Neural cell (in vitro differentiated cells): ENCODE results near the gene LYSMD3. TPM values are rescaled to one million over a fixed set of nuclear protein-coding genes. Genes with fewer than 3 reads are reported as not detected.

Experiments used
- H2AFZ ChIP-seq: fragments of 200-600, 300-800 bp; sonication (generic), shearing (Covaris generic); 2 replicates; pipeline ENCODE4 v1.6.0; 2014; ENCODE audit warnings: low read depth, mild to moderate bottlenecking, antibody characterized with exemption, low read length, moderate library complexity
- H3F3A ChIP-seq: fragments of 200-600 bp; shearing (Covaris generic); 2 replicates; pipeline ENCODE4 v1.6.1; 2016; ENCODE audit warnings: mild to moderate bottlenecking, moderate library complexity, mixed read lengths, antibody characterized with exemption, low read length; ENCODE audit not compliant: insufficient read depth, poor library complexity, severe bottlenecking
- H3K27ac ChIP-seq: fragments of 200-600, 300-800 bp; sonication (generic), shearing (Covaris generic); 2 replicates; pipeline ENCODE4 v1.5.1; 2014; ENCODE audit warnings: mild to moderate bottlenecking, low read length, moderate library complexity
- H3K27me3 ChIP-seq: fragments of 300-800, 200-600 bp; sonication (generic), shearing (Covaris generic); 2 replicates; pipeline ENCODE4 v1.6.0; 2014; ENCODE audit warnings: mild to moderate bottlenecking, low read depth, low read length, moderate library complexity; ENCODE audit not compliant: insufficient read depth
- H3K36me3 ChIP-seq: fragments of 300-800, 200-600 bp; sonication (generic), shearing (Covaris generic); 2 replicates; pipeline ENCODE4 v1.5.1; 2014; ENCODE audit warnings: mild to moderate bottlenecking, antibody characterized with exemption, low read length, moderate library complexity; ENCODE audit not compliant: insufficient read depth
- H3K4me2 ChIP-seq: fragments of 300-800, 200-600 bp; sonication (generic), shearing (Covaris generic); 2 replicates; pipeline ENCODE4 v1.6.0; 2014; ENCODE audit warnings: mild to moderate bottlenecking, low read length
- H3K4me3 ChIP-seq: fragments of 300-800, 200-600 bp; sonication (generic), shearing (Covaris generic); 2 replicates; pipeline ENCODE4 v1.5.1; 2014; ENCODE audit warnings: mild to moderate bottlenecking, low read length, moderate library complexity
- H3K79me2 ChIP-seq: fragments of 200-600 bp; shearing (Covaris generic); replicated peaks from 2 replicates; pipeline ENCODE4 v1.6.0; 2014; ENCODE audit warnings: mild to moderate bottlenecking, low read length, moderate library complexity; ENCODE audit not compliant: insufficient read depth
- H3K9ac ChIP-seq: fragments of 300-800, 200-600 bp; sonication (generic), shearing (Covaris generic); 2 replicates; pipeline ENCODE4 v1.6.1; 2016; ENCODE audit warnings: mild to moderate bottlenecking, low read length, mixed read lengths
- H3K9me2 ChIP-seq: fragments of 200-600 bp; shearing (Covaris generic); 2 replicates; pipeline ENCODE4 v1.6.1; 2016; ENCODE audit warnings: mild to moderate bottlenecking, low read length, mixed read lengths; ENCODE audit not compliant: insufficient read depth
- H3K9me3 ChIP-seq: fragments of 200-600, 300-800 bp; sonication (generic), shearing (Covaris generic); 2 replicates; pipeline ENCODE4 v1.6.1; 2016; ENCODE audit warnings: mild to moderate bottlenecking, mixed run types, low read length, moderate library complexity, mixed read lengths
- H4K20me1 ChIP-seq: fragments of 200-600 bp; shearing (Covaris generic); 2 replicates; pipeline ENCODE4 v1.6.1; 2016; ENCODE audit warnings: mild to moderate bottlenecking, mixed run types; ENCODE audit not compliant: insufficient read depth
- CTCF ChIP-seq: fragments of 450-650 bp; IDR thresholded peaks from 2 replicates; pipeline ENCODE4 v1.5.1; 2014; ENCODE audit warnings: antibody characterized with exemption, mild to moderate bottlenecking, moderate library complexity; ENCODE audit not compliant: poor library complexity, severe bottlenecking
- EP300 ChIP-seq: fragments of 450-650 bp; conservative IDR thresholded peaks from 2 replicates; pipeline ENCODE4 v1.6.1; 2014; ENCODE audit warnings: antibody characterized with exemption, mild to moderate bottlenecking, moderate library complexity; ENCODE audit not compliant: poor library complexity, severe bottlenecking
- EZH2 ChIP-seq: fragments of 200-600, 300-800 bp; shearing (Covaris generic), sonication (generic); IDR thresholded peaks from 2 replicates; pipeline ENCODE4 v1.6.1; 2014; ENCODE audit warnings: antibody characterized with exemption, low read length, borderline replicate concordance, mild to moderate bottlenecking; ENCODE audit not compliant: insufficient read depth, poor library complexity, severe bottlenecking
- MXI1 ChIP-seq: fragments of 450-650 bp; conservative IDR thresholded peaks from 2 replicates; pipeline ENCODE4 v1.6.1; 2014; ENCODE audit warnings: antibody characterized with exemption, mild to moderate bottlenecking; ENCODE audit not compliant: poor library complexity, severe bottlenecking
- POLR2AphosphoS5 ChIP-seq: IDR thresholded peaks from 2 replicates; pipeline ENCODE4 v1.6.1; 2012
- RAD21 ChIP-seq: fragments of 450-650 bp; conservative IDR thresholded peaks from 2 replicates; pipeline ENCODE4 v1.6.1; 2014; ENCODE audit warnings: antibody characterized with exemption, mild to moderate bottlenecking, moderate library complexity
- REST ChIP-seq: IDR thresholded peaks from 2 replicates; pipeline ENCODE4 v1.6.1; 2012; ENCODE audit warnings: borderline replicate concordance
- SMC3 ChIP-seq: fragments of 450-650 bp; conservative IDR thresholded peaks from 2 replicates; pipeline ENCODE4 v1.6.1; 2014; ENCODE audit warnings: antibody characterized with exemption, mild to moderate bottlenecking, moderate library complexity; ENCODE audit not compliant: poor library complexity
- TAF1 ChIP-seq: IDR thresholded peaks from 2 replicates; pipeline ENCODE4 v1.6.1; 2012; ENCODE audit warnings: low read depth
- polyA plus RNA-seq: library from polyadenylated mRNA; depleted of rRNA; stranded (reverse); fragments of >200 nt; gene quantifications from 2 replicates; pipeline ENCODE4 v1.2.3, GENCODE V29; 2014

Gene LYSMD3
- polyA plus RNA-seq, 1 donor from 2014 or later: 11.1 TPM

- Histone ChIP-seq H3K9me2 (no peaks in the 10 kb centered on the region), H3K27ac (no peak overlapping the region), H2AFZ (no peak overlapping the region), H3K79me2 (peaks cover 15% of the 10 kb centered on the region), H3K4me2 (peak overlapping the region; percentile 88), H3K9me3 (no peaks in the 10 kb centered on the region), H3K27me3 (peaks cover 10% of the 10 kb centered on the region), H3K36me3 (no peaks in the 10 kb centered on the region), H4K20me1 (no peaks in the 10 kb centered on the region), H3K4me3 (peak overlapping the region; percentile 91), H3F3A (peaks cover 3% of the 10 kb centered on the region), H3K9ac (no peak overlapping the region)
- TF ChIP-seq RAD21: no peak
- no peak for TF ChIP-seq CTCF
- no peak for TF ChIP-seq EZH2
These were observed 53.9 kb downstream of the LYSMD3 start for GRCh38 chr5:90475436-90475980.

- Histone ChIP-seq H2AFZ (peak within 1 kb of the TSS; percentile 87), H3K27me3 (peaks cover 10% of the 10 kb centered on the region), H3K79me2 (peaks cover 15% of the 10 kb centered on the region), H3F3A (peaks cover 3% of the 10 kb centered on the region), H4K20me1 (no peaks in the 10 kb centered on the region), H3K27ac (peak within 1 kb of the TSS; percentile 73), H3K4me3 (peak within 1 kb of the TSS; percentile 91), H3K9me2 (no peaks in the 10 kb centered on the region), H3K4me2 (peak within 1 kb of the TSS; percentile 95), H3K9me3 (no peaks in the 10 kb centered on the region), H3K9ac (peak within 1 kb of the TSS; percentile 74), H3K36me3 (no peaks in the 10 kb centered on the region)
- peak; percentile 96 for TF ChIP-seq CTCF
- TF ChIP-seq SMC3: peak; percentile 32
- peak; percentile 77 for TF ChIP-seq MXI1
- peak; percentile 64 for TF ChIP-seq REST
- peak; percentile 87 for TF ChIP-seq POLR2AphosphoS5
- TF ChIP-seq EP300: peak; percentile 77
- TF ChIP-seq RAD21: peak; percentile 30
- TF ChIP-seq EZH2: no peak
- TF ChIP-seq TAF1: peak; percentile 70
These were observed 54.9 kb downstream of the LYSMD3 start, which contains the start of the genes MBLAC2 and POLR3G for GRCh38 chr5:90474235-90475107. MBLAC2 (minus strand) TSS chr5:90474771; CDS start chr5:90474292, 479 bp downstream. POLR3G (plus strand) TSS chr5:90474864; CDS start chr5:90485568, 10,704 bp downstream.
